Calu3 (cell line): ENCODE data around the gene KIRREL3. TPM values are rescaled to one million over a fixed set of nuclear protein-coding genes. Genes with fewer than 3 reads are reported as not detected.

Source experiments
- BruUV-seq: library from RNA; stranded (reverse); fragments of 400-500 nt; replicated peaks from 2 replicates; lab custom pipeline; 2021; lab: Mats Ljungman, UMichigan
- CTCF ChIA-PET: fragments of 300-600 bp; sonication (Branson Sonifier 250); formaldehyde crosslinking; loops from one replicate; lab custom pipeline; 2022; ENCODE audit warnings: antibody characterized with exemption; lab: Charles Lee
- DNase-seq: peaks from one replicate; pipeline ENCODE4 v3.0.0; 2022
- H3K27ac Mint-ChIP-seq: one replicate; pipeline ENCODE4 v1.8.0; 2022; ENCODE audit warnings: mixed read lengths; ENCODE audit not compliant: unreplicated experiment
- H3K27me3 Mint-ChIP-seq: one replicate; pipeline ENCODE4 v1.8.0; 2022; ENCODE audit warnings: mixed read lengths; ENCODE audit not compliant: unreplicated experiment
- H3K36me3 Mint-ChIP-seq: one replicate; pipeline ENCODE4 v1.8.0; 2022; ENCODE audit warnings: mild to moderate bottlenecking, moderate library complexity, mixed read lengths; ENCODE audit not compliant: insufficient read depth, unreplicated experiment
- H3K4me1 Mint-ChIP-seq: one replicate; pipeline ENCODE4 v1.8.0; 2022; ENCODE audit warnings: mild to moderate bottlenecking, low read depth, mixed read lengths; ENCODE audit not compliant: unreplicated experiment
- H3K4me3 Mint-ChIP-seq: one replicate; pipeline ENCODE4 v1.8.0; 2022; ENCODE audit warnings: mild to moderate bottlenecking, low read depth, moderate library complexity, mixed read lengths; ENCODE audit not compliant: unreplicated experiment
- H3K9me3 Mint-ChIP-seq: one replicate; pipeline ENCODE4 v1.8.0; 2022; ENCODE audit warnings: low read depth, mixed read lengths; ENCODE audit not compliant: unreplicated experiment
- intact Hi-C: fragments of 100-400 bp; cut with micrococcal nuclease; formaldehyde crosslinking; loops from one replicate; pipeline ENCODE4 v1.10.0; 2022; ENCODE audit not compliant: unreplicated experiment
- total RNA-seq: library from RNA; stranded (reverse); gene quantifications from 2 replicates; pipeline ENCODE4 v1.2.3, GENCODE V29; 2022
- TF ChIP-seq, protein P1 (sequence below): fragments of 200-600 bp; IDR thresholded peaks from one replicate; pipeline ENCODE4 v1.8.0; 2022; ENCODE audit warnings: antibody characterized with exemption; ENCODE audit not compliant: unreplicated experiment

Gene KIRREL3
- total RNA-seq, 1 experiment from 2014 or later = 0.26 TPM

DNA sequence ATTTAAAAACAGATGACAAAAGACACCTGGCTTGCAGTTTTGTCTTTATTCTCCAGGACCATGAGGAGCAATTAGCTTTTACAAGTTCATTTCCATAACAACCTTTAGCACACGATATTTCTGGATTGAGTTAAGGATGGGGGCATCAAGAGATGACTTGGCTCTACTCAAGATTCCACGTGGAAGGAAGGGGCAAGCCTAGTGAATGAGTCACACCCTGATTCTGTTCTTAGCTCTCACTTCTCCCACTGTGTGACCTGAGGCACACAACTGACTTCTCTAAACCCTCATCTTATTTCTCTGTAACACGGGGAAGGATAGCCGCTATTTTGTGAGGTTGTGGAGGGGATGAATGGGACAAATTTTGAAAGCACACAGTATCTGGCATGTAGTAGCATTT is 185.5 kb downstream of the KIRREL3 start:
- Mint-ChIP-seq H3K4me1 (peaks cover 23% of the 10 kb centered on the region), H3K9me3 (peaks cover 3% of the 10 kb centered on the region), H3K36me3 (peaks cover 8% of the 10 kb centered on the region), H3K4me3 (no peak overlapping the region), H3K27me3 (no peaks in the 10 kb centered on the region), H3K27ac (no peak overlapping the region)
- intact Hi-C loops = no loop called here
- no peak for DNase-seq
- TF ChIP-seq, protein P1, sequence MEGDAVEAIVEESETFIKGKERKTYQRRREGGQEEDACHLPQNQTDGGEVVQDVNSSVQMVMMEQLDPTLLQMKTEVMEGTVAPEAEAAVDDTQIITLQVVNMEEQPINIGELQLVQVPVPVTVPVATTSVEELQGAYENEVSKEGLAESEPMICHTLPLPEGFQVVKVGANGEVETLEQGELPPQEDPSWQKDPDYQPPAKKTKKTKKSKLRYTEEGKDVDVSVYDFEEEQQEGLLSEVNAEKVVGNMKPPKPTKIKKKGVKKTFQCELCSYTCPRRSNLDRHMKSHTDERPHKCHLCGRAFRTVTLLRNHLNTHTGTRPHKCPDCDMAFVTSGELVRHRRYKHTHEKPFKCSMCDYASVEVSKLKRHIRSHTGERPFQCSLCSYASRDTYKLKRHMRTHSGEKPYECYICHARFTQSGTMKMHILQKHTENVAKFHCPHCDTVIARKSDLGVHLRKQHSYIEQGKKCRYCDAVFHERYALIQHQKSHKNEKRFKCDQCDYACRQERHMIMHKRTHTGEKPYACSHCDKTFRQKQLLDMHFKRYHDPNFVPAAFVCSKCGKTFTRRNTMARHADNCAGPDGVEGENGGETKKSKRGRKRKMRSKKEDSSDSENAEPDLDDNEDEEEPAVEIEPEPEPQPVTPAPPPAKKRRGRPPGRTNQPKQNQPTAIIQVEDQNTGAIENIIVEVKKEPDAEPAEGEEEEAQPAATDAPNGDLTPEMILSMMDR = no peak
- CTCF ChIA-PET = no interaction called here
- no TSS peak for BruUV-seq

DNA sequence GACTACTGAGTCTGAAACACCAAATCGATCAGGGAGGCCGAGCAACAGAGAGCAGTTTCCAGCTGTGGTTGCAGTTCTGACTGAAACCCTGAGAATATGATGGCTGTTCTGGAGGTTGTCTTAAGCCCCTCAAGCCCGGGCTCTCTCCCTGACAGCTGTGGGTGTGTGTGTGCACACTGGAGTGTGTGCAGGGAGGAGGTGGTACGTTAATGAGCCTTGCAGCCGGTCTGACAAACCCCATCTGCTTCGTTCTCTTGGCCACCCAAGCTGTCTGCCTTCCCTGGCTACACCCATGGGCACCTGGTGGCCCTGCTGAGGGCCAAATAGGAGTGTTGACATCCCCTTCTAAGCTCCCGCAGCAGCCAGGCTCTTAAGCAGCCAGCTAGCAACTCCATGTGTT is 189.8 kb downstream of the KIRREL3 start:
- CTCF ChIA-PET = interaction anchor here (0.8 to 1.2 kb wide), 2 partner anchors 157 to 179 kb away, joined by 4 read pairs; no protein-coding TSS in a partner anchor
- DNase-seq = no peak
- Mint-ChIP-seq H3K36me3 (no peaks in the 10 kb centered on the region), H3K4me1 (no peaks in the 10 kb centered on the region), H3K27ac (no peak overlapping the region), H3K27me3 (no peaks in the 10 kb centered on the region), H3K9me3 (no peaks in the 10 kb centered on the region), H3K4me3 (no peak overlapping the region)
- intact Hi-C loops = no loop called here
- BruUV-seq = no TSS peak
- TF ChIP-seq, protein P1 = no peak

DNA sequence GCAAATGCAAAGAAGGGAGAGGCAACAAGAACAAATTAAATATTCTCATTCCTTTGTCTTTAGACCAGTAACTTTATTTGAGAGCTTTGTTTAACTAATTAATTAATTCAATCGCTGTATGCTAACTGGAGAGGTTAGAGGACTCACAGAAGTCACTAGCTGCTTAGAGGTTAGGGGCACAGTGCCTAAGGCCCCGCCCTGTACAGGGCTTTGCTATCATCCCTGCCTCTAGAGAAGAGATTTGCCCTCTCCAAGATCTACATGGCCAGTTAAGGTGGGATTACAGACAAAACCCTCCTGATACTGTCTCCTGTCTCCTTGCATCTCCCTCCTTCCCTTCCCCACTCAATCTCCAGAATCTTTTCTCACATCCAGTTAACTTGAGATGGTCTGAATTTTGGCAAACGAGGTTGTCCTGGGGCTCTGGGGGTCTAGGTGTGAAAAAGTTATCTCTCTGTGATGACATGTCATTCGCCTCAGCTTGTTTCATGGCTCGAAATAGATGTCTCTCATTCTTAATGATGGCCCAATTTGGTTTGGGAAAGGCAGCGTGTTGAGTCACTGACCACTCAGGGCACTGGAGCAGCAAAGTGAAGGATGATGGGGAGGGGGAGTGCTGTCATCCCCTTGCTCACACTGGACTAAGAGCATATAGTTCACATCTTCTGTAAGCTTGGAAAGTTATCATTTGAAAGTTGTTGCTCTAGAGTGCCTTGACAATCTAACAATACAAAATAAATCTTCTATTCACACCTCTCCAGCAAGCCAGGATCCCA is 190.9 kb downstream of the KIRREL3 start:
- intact Hi-C loops = no loop called here
- TF ChIP-seq, protein P1 = no peak
- H3K27me3 Mint-ChIP-seq = no peaks in the 10 kb centered on the region
- no peaks in the 10 kb centered on the region for H3K4me1 Mint-ChIP-seq
- H3K36me3 Mint-ChIP-seq = no peaks in the 10 kb centered on the region
- H3K27ac Mint-ChIP-seq = no peak overlapping the region
- no peak overlapping the region for H3K4me3 Mint-ChIP-seq
- H3K9me3 Mint-ChIP-seq = no peaks in the 10 kb centered on the region
- DNase-seq = no peak
- no TSS peak for BruUV-seq
- CTCF ChIA-PET = no interaction called here

DNA sequence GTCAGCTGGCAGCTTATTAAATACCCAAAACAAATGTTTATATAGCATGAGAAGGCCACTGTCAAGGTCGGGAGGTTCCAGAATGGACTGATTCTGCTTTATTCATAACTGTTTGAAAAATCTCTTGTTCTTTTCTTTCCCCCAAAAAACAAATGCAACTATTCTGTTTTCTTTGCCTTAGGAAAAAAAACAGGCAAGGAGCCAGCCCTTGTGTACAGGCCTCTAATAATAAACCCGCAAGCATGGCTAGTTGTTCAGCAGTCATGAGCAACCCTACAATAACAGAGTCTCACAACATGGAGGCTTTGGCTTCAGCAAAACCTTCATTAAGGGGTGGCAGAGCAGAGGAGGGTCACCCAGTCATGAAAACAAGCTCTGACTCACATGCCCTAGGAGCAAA is 191.7 kb downstream of the KIRREL3 start:
- Mint-ChIP-seq H3K9me3 (no peaks in the 10 kb centered on the region), H3K4me1 (no peaks in the 10 kb centered on the region), H3K4me3 (no peak overlapping the region), H3K27me3 (no peaks in the 10 kb centered on the region), H3K27ac (no peak overlapping the region), H3K36me3 (no peaks in the 10 kb centered on the region)
- CTCF ChIA-PET = no interaction called here
- TF ChIP-seq, protein P1 = no peak
- no TSS peak for BruUV-seq
- intact Hi-C loops = no loop called here
- no peak for DNase-seq
